OCI-LY1 (cell line): ENCODE results near the gene DPP6.

Experiments
- H2AFZ ChIP-seq: fragments of 200-600 bp; sonication (generic), shearing (Covaris generic); 2 replicates; pipeline ENCODE4 v1.6.0; 2014; ENCODE audit warnings: antibody characterized with exemption, mild to moderate bottlenecking, low read length
- H3F3A ChIP-seq: fragments of 200-600 bp; sonication (generic), shearing (Covaris generic); 2 replicates; pipeline ENCODE4 v1.6.0; 2014; ENCODE audit warnings: mild to moderate bottlenecking, antibody characterized with exemption, low read length, moderate library complexity; ENCODE audit not compliant: insufficient read depth
- H3K27ac ChIP-seq: fragments of 200-600 bp; sonication (generic); 2 replicates; pipeline ENCODE4 v1.5.1; 2014; ENCODE audit warnings: low read length, mixed run types, mild to moderate bottlenecking, low read depth; ENCODE audit not compliant: poor library complexity, severe bottlenecking
- H3K27me3 ChIP-seq: fragments of 200-600 bp; sonication (generic); 2 replicates; pipeline ENCODE4 v1.6.0; 2014; ENCODE audit warnings: antibody characterized with exemption, mild to moderate bottlenecking, low read length, moderate library complexity; ENCODE audit not compliant: insufficient read depth
- H3K36me3 ChIP-seq: fragments of 200-600 bp; sonication (generic); 2 replicates; pipeline ENCODE4 v1.6.1; 2014; ENCODE audit warnings: mild to moderate bottlenecking, antibody characterized with exemption, low read length, moderate library complexity, mixed read lengths; ENCODE audit not compliant: insufficient read depth
- H3K4me1 ChIP-seq: fragments of 200-600 bp; sonication (generic); 2 replicates; pipeline ENCODE4 v1.5.1; 2014; ENCODE audit warnings: mild to moderate bottlenecking, low read length, moderate library complexity; ENCODE audit not compliant: insufficient read depth, severe bottlenecking
- H3K4me2 ChIP-seq: fragments of 200-600 bp; sonication (generic), shearing (Covaris generic); 2 replicates; pipeline ENCODE4 v1.6.1; 2014; ENCODE audit warnings: low read length
- H3K4me3 ChIP-seq: fragments of 200-600 bp; sonication (generic); 2 replicates; pipeline ENCODE4 v1.5.1; 2014; ENCODE audit warnings: low read length, low read depth, mild to moderate bottlenecking, mixed read lengths; ENCODE audit not compliant: poor library complexity, severe bottlenecking
- H3K79me2 ChIP-seq: fragments of 200-600 bp; shearing (Covaris generic); 2 replicates; pipeline ENCODE4 v1.6.1; 2016; ENCODE audit warnings: mixed run types, low read length, mixed read lengths; ENCODE audit not compliant: insufficient read depth
- H3K9ac ChIP-seq: fragments of 200-600 bp; sonication (generic), shearing (Covaris generic); 2 replicates; pipeline ENCODE4 v1.6.1; 2014; ENCODE audit warnings: mild to moderate bottlenecking, low read length, mixed read lengths
- H3K9me2 ChIP-seq: fragments of 200-600 bp; sonication (generic), shearing (Covaris generic); 2 replicates; pipeline ENCODE4 v1.6.1; 2014; ENCODE audit warnings: low read depth, mild to moderate bottlenecking, low read length, mixed read lengths
- H3K9me3 ChIP-seq: fragments of 200-600 bp; shearing (Covaris generic); 2 replicates; pipeline ENCODE4 v1.6.1; 2014; ENCODE audit warnings: low read length, mixed read lengths
- H4K20me1 ChIP-seq: fragments of 200-600 bp; sonication (generic), shearing (Covaris generic); 2 replicates; pipeline ENCODE4 v1.6.0; 2016; ENCODE audit warnings: mild to moderate bottlenecking, low read length; ENCODE audit not compliant: insufficient read depth
- CTCF ChIP-seq: fragments of 200-600 bp; sonication (generic), shearing (Covaris generic); IDR thresholded peaks from 2 replicates; pipeline ENCODE4 v1.5.1; 2017; ENCODE audit warnings: mild to moderate bottlenecking, antibody characterized with exemption, low read length, moderate library complexity, mixed read lengths
- EZH2 ChIP-seq: fragments of 200-600 bp; sonication (generic), shearing (Covaris generic); IDR thresholded peaks from 2 replicates; pipeline ENCODE4 v1.8.0; 2017; ENCODE audit warnings: borderline replicate concordance, mixed run types, mild to moderate bottlenecking, antibody characterized with exemption, low read length, moderate library complexity, mixed read lengths

DPP6 gene

GRCh38 chr7:154792436-154793055, 740.3 kb downstream of the DPP6 start:
- Histone ChIP-seq H3K9ac (no peak overlapping the region), H3K27ac (no peak overlapping the region), H3K9me3 (no peaks in the 10 kb centered on the region), H2AFZ (no peak overlapping the region), H3K4me3 (no peak overlapping the region), H4K20me1 (no peaks in the 10 kb centered on the region), H3K36me3 (no peaks in the 10 kb centered on the region), H3K27me3 (peaks cover 4% of the 10 kb centered on the region; the same call in 1 of the 2 replicates), H3F3A (no peaks in the 10 kb centered on the region), H3K4me2 (no peak overlapping the region), H3K79me2 (no peaks in the 10 kb centered on the region), H3K9me2 (no peaks in the 10 kb centered on the region), H3K4me1 (no peaks in the 10 kb centered on the region)
- TF ChIP-seq CTCF (no peak), EZH2 (no peak)

GRCh38 chr7:154794147-154794780, 742.1 kb downstream of the DPP6 start:
- H2AFZ ChIP-seq = no peak overlapping the region
- no peak overlapping the region for H3K27ac ChIP-seq
- H3K9me3 ChIP-seq = no peaks in the 10 kb centered on the region
- peaks cover 4% of the 10 kb centered on the region; the same call in 1 of the 2 replicates for H3K27me3 ChIP-seq
- no peak overlapping the region for H3K9ac ChIP-seq
- H3K9me2 ChIP-seq = no peaks in the 10 kb centered on the region
- no peaks in the 10 kb centered on the region for H3K79me2 ChIP-seq
- no peaks in the 10 kb centered on the region for H3F3A ChIP-seq
- H3K36me3 ChIP-seq = no peaks in the 10 kb centered on the region
- no peaks in the 10 kb centered on the region for H3K4me1 ChIP-seq
- H3K4me2 ChIP-seq = no peak overlapping the region
- no peaks in the 10 kb centered on the region for H4K20me1 ChIP-seq
- no peak for TF ChIP-seq EZH2
- TF ChIP-seq CTCF = no peak
- no peak overlapping the region for H3K4me3 ChIP-seq

GRCh38 chr7:154795014-154795413, 742.8 kb downstream of the DPP6 start:
- no peaks in the 10 kb centered on the region for H3K79me2 ChIP-seq
- no peaks in the 10 kb centered on the region for H3K9me2 ChIP-seq
- H3K27ac ChIP-seq = no peak overlapping the region

More at GRCh38 chr7:154795014-154795413, 742.8 kb downstream of the DPP6 start:
- Histone ChIP-seq H3K4me1 (no peaks in the 10 kb centered on the region), H3K27me3 (peaks cover 4% of the 10 kb centered on the region; the same call in 1 of the 2 replicates), H3K9me3 (no peaks in the 10 kb centered on the region), H3K4me3 (no peak overlapping the region), H3K36me3 (no peaks in the 10 kb centered on the region), H2AFZ (no peak overlapping the region), H3K4me2 (no peak overlapping the region), H4K20me1 (no peaks in the 10 kb centered on the region), H3F3A (no peaks in the 10 kb centered on the region), H3K9ac (no peak overlapping the region)
- TF ChIP-seq EZH2 (no peak), CTCF (no peak; the same call in 1 of the 2 replicates)
